ENCODE results near the gene ANXA9.

ANXA9 gene

GRCh38 chr1:150974580-150975478 is 7.3 kb upstream of the ANXA9 start, which contains the start of gene CERS2:
Gene CERS2 (minus strand): TSS chr1:150974835. CDS start chr1:150969090, 5,745 bp downstream.
- DNase-seq: peak; percentile 64 to 67

GRCh38 chr1:150976401-150976821 is 5.7 kb upstream of the ANXA9 start:
- no peak for DNase-seq

GRCh38 chr1:150976879-150977694 is 5.0 kb upstream of the ANXA9 start:
- DNase-seq: peak; percentile 84 to 90

- DNase-seq: peak; percentile 91 to 93
Observed at GRCh38 chr1:150979092-150980056, 2.7 kb upstream of the ANXA9 start.

- no peak for DNase-seq
Observed at GRCh38 chr1:150981177-150981804, 801 bp upstream of the ANXA9 start.

GRCh38 chr1:150985179-150985825 is 3.2 kb downstream of the ANXA9 start:
- DNase-seq: no peak

GRCh38 chr1:150987924-150988323 is 5.8 kb downstream of the ANXA9 start:
- DNase-seq: no peak

- DNase-seq: no peak
Observed at GRCh38 chr1:150992626-150993025, 10.5 kb downstream of the ANXA9 start.

- no peak for DNase-seq
Observed at GRCh38 chr1:150994248-150994647, 12.2 kb downstream of the ANXA9 start.

GRCh38 chr1:150995460-150995859 is 13.4 kb downstream of the ANXA9 start:
- DNase-seq: no peak

- no peak for DNase-seq
Observed at GRCh38 chr1:150995896-150996295, 13.8 kb downstream of the ANXA9 start.

GRCh38 chr1:150997126-150997872 is 15.2 kb downstream of the ANXA9 start:
- no peak for DNase-seq

- DNase-seq: no peak
Observed at GRCh38 chr1:150997949-150998348, 15.9 kb downstream of the ANXA9 start.

GRCh38 chr1:150999051-150999674 is 17.1 kb downstream of the ANXA9 start:
- DNase-seq: no peak

- DNase-seq: no peak
Observed at GRCh38 chr1:150999926-151000325, 17.8 kb downstream of the ANXA9 start.

GRCh38 chr1:151000408-151000807 is 18.3 kb downstream of the ANXA9 start:
- no peak for DNase-seq

GRCh38 chr1:151001602-151002001 is 19.5 kb downstream of the ANXA9 start:
- no peak for DNase-seq

GRCh38 chr1:151002051-151002450 is 20.0 kb downstream of the ANXA9 start:
- no peak for DNase-seq

GRCh38 chr1:151002611-151003010 is 20.5 kb downstream of the ANXA9 start:
- no peak for DNase-seq

- DNase-seq: no peak
Observed at GRCh38 chr1:151003180-151003579, 21.1 kb downstream of the ANXA9 start.

Measured in activated CD4-positive, alpha-beta T cell treated with anti-CD3 and anti-CD28 coated beads, Interleukin-2, amount 50 U/mL, for 48 hours (primary cell).